Peyer's patch (tissue), 4 donors: Measurements from ENCODE around the gene CST11.

Source experiments
- POLR2A ChIP-seq, 2 donors: fragments of 450-650 bp; IDR thresholded peaks; one replicate each; pipeline ENCODE4 v1.5.1; 2017; ENCODE audit warnings: antibody characterized with exemption in 2 of 2, mild to moderate bottlenecking in 2 of 2, moderate library complexity in 2 of 2
- TF ChIP-seq, protein P1 (sequence below), 6 experiments: fragments of 450-650 bp in 4 of 6; fragments of 200-600 bp in 2 of 6; sonication (generic) in 1 of 6; IDR thresholded peaks; one replicate each; pipeline ENCODE4 v1.5.1; 2017 to 2019; ENCODE audit warnings: antibody characterized with exemption in 6 of 6, mild to moderate bottlenecking in 3 of 6, moderate library complexity in 1 of 6

DNA sequence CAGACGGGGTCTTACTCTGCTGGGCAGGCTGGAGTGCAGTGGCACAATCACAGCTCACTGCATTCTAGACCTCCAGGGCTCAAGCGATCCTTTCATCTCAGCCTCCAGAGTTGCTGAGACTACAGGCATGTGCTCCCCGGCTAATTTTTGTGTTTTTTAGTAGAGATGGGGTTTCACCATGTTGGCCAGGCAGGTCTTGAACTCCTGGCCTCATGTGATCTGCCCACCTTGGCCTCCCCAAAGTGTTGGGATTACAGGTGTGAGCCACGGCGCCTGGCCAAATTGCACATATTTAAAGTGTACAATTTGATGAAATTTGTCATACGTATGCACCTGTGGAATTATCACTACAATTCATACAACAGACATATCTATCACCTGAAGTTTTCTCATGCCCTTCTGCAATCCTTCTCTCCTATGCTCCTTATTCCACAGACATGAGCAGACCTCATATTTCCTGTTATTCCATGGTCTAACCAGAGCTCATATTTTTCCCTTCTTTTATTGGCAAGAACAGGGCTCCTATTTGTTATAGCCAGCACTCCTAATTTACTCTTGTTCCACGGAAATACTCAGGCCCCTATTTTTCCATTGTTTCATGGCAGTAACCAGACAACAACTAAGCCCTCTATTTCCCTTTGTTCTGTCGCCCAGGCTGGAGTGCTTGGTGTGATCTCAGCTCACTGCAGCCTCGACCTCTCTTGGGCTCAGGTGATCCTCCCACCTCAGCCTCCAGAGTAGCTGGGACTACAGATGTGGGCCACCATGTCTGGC is 15.4 kb downstream of the CST11 start:
- TF ChIP-seq POLR2A (IDR thresholded peaks at IDR 0.05), result no peak
- TF ChIP-seq, protein P1, sequence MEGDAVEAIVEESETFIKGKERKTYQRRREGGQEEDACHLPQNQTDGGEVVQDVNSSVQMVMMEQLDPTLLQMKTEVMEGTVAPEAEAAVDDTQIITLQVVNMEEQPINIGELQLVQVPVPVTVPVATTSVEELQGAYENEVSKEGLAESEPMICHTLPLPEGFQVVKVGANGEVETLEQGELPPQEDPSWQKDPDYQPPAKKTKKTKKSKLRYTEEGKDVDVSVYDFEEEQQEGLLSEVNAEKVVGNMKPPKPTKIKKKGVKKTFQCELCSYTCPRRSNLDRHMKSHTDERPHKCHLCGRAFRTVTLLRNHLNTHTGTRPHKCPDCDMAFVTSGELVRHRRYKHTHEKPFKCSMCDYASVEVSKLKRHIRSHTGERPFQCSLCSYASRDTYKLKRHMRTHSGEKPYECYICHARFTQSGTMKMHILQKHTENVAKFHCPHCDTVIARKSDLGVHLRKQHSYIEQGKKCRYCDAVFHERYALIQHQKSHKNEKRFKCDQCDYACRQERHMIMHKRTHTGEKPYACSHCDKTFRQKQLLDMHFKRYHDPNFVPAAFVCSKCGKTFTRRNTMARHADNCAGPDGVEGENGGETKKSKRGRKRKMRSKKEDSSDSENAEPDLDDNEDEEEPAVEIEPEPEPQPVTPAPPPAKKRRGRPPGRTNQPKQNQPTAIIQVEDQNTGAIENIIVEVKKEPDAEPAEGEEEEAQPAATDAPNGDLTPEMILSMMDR (IDR thresholded peaks at IDR 0.05), result no peak
